WTC11 (cell line): ENCODE results near the gene IL2RG. TPM values are rescaled to one million over a fixed set of nuclear protein-coding genes. Genes with fewer than 3 reads are reported as not detected.

Experiments
- ATAC-seq: fragments of 200-7000 bp; cut with Tn5 transposase; 2 replicates; pipeline ENCODE4 v1.10.0; 2021; ENCODE audit warnings: mild to moderate bottlenecking, moderate library complexity
- CTCF ChIA-PET: fragments of 300-600 bp; sonication (Branson Sonifier 250); formaldehyde crosslinking; loops from one replicate; lab custom pipeline; 2021; ENCODE audit warnings: antibody characterized with exemption; lab: Charles Lee
- POLR2A ChIA-PET: fragments of 350-600 bp; sonication (Branson Sonifier 250); formaldehyde crosslinking; loops from one replicate; lab custom pipeline; 2021; ENCODE audit warnings: antibody characterized with exemption; lab: Charles Lee
- DNase-seq: peaks from one replicate; pipeline ENCODE4 v3.0.0; 2021; ENCODE audit warnings: low spot score
- H3K27ac Mint-ChIP-seq: 2 replicates; pipeline ENCODE4 v1.8.0; 2021; ENCODE audit warnings: mixed read lengths
- H3K27me3 Mint-ChIP-seq: 2 replicates; pipeline ENCODE4 v1.8.0; 2021; ENCODE audit warnings: low read depth, mild to moderate bottlenecking, moderate library complexity, mixed read lengths
- H3K36me3 Mint-ChIP-seq: 2 replicates; pipeline ENCODE4 v1.8.0; 2021; ENCODE audit warnings: mixed read lengths
- H3K4me1 Mint-ChIP-seq: 2 replicates; pipeline ENCODE4 v1.8.0; 2022; ENCODE audit warnings: mixed read lengths
- H3K4me3 Mint-ChIP-seq: 2 replicates; pipeline ENCODE4 v1.8.0; 2021; ENCODE audit warnings: mild to moderate bottlenecking, moderate library complexity, mixed read lengths
- H3K9me3 Mint-ChIP-seq: 2 replicates; pipeline ENCODE4 v1.8.0; 2021; ENCODE audit warnings: mixed read lengths
- ATF2 ChIP-seq: sonication (generic); formaldehyde crosslinking; IDR thresholded peaks from 2 replicates; pipeline ENCODE4 v1.8.1; 2022; ENCODE audit warnings: low read depth, missing genetic modification reagents, borderline replicate concordance
- ATF3 ChIP-seq: sonication (generic); formaldehyde crosslinking; conservative IDR thresholded peaks from 2 replicates; pipeline ENCODE4 v1.8.1; 2022; ENCODE audit warnings: mild to moderate bottlenecking, missing genetic modification reagents
- CDX4 ChIP-seq: fragments of 250-450 bp; sonication (Bioruptor Pico); IDR thresholded peaks from 2 replicates; pipeline ENCODE4 v1.9.0; 2021; ENCODE audit warnings: moderate library complexity, mild to moderate bottlenecking, inconsistent platforms, borderline replicate concordance
- E2F4 ChIP-seq: sonication (generic); formaldehyde crosslinking; IDR thresholded peaks from 2 replicates; pipeline ENCODE4 v1.8.1; 2022; ENCODE audit warnings: low read depth, mild to moderate bottlenecking, moderate library complexity, missing genetic modification reagents, borderline replicate concordance
- MYBL2 ChIP-seq: sonication (generic); formaldehyde crosslinking; IDR thresholded peaks from 2 replicates; pipeline ENCODE4 v1.8.1; 2023; ENCODE audit warnings: mild to moderate bottlenecking, moderate library complexity, missing genetic modification reagents
- NFYB ChIP-seq: sonication (generic); formaldehyde crosslinking; conservative IDR thresholded peaks from 2 replicates; pipeline ENCODE4 v1.8.0; 2022; ENCODE audit warnings: low read depth, missing genetic modification reagents
- PRDM15 ChIP-seq: sonication (generic); formaldehyde crosslinking; IDR thresholded peaks from 2 replicates; pipeline ENCODE4 v1.8.0; 2022; ENCODE audit warnings: missing genetic modification reagents
- PRRX2 ChIP-seq: fragments of 250-450 bp; sonication (Bioruptor Pico); IDR thresholded peaks from 2 replicates; pipeline ENCODE4 v1.8.0; 2021; ENCODE audit warnings: mild to moderate bottlenecking
- RELA ChIP-seq: sonication (generic); formaldehyde crosslinking; IDR thresholded peaks from 2 replicates; pipeline ENCODE4 v1.8.1; 2022; ENCODE audit warnings: missing genetic modification reagents, mild to moderate bottlenecking, borderline replicate concordance
- RORB ChIP-seq: fragments of 250-450 bp; sonication (Bioruptor Pico); IDR thresholded peaks from 2 replicates; pipeline ENCODE4 v1.9.0; 2021; ENCODE audit warnings: mild to moderate bottlenecking
- SMAD4 ChIP-seq: sonication (generic); formaldehyde crosslinking; IDR thresholded peaks from 2 replicates; pipeline ENCODE4 v1.8.0; 2022; ENCODE audit warnings: mild to moderate bottlenecking, missing genetic modification reagents
- TEAD4 ChIP-seq: sonication (generic); formaldehyde crosslinking; IDR thresholded peaks from 2 replicates; pipeline ENCODE4 v1.8.0; 2022; ENCODE audit warnings: mild to moderate bottlenecking, missing genetic modification reagents
- ZNF281 ChIP-seq: sonication (generic); formaldehyde crosslinking; IDR thresholded peaks from 2 replicates; pipeline ENCODE4 v1.8.0; 2023; ENCODE audit warnings: mild to moderate bottlenecking, missing genetic modification reagents
- ZNF317 ChIP-seq: sonication (generic); formaldehyde crosslinking; IDR thresholded peaks from 2 replicates; pipeline ENCODE4 v1.8.1; 2023; ENCODE audit warnings: low read depth, mild to moderate bottlenecking, moderate library complexity, missing genetic modification reagents, borderline replicate concordance
- ZNF396 ChIP-seq: fragments of 250-450 bp; sonication (Bioruptor Pico); IDR thresholded peaks from 2 replicates; pipeline ENCODE4 v1.8.0; 2021; ENCODE audit warnings: mild to moderate bottlenecking, moderate library complexity, borderline replicate concordance
- ZNF425 ChIP-seq: fragments of 250-450 bp; sonication (Bioruptor Pico); conservative IDR thresholded peaks from 2 replicates; pipeline ENCODE4 v1.9.0; 2021; ENCODE audit warnings: mild to moderate bottlenecking
- ZNF671 ChIP-seq: fragments of 250-450 bp; sonication (Bioruptor Pico); IDR thresholded peaks from 2 replicates; pipeline ENCODE4 v1.8.0; 2021; ENCODE audit warnings: mild to moderate bottlenecking
- total RNA-seq: library from RNA; stranded (reverse); gene quantifications from 3 replicates; pipeline ENCODE4 v1.2.3, GENCODE V29; 2021

The IL2RG gene
- total RNA-seq, 1 experiment from 2014 or later, result 1.2 TPM

- no peaks in the 10 kb centered on the region for H3K9me3 Mint-ChIP-seq
- H3K36me3 Mint-ChIP-seq, result no peaks in the 10 kb centered on the region
- POLR2A ChIA-PET, result no interaction called here
- ATAC-seq (no peak), DNase-seq (no peak)
- no peak overlapping the region for H3K4me3 Mint-ChIP-seq
- peaks cover 70% of the 10 kb centered on the region for H3K27me3 Mint-ChIP-seq
- no peak for TF ChIP-seq E2F4 (CRISPR knock-in tag)
- no peak for TF ChIP-seq ZNF317 (CRISPR knock-in tag)
- TF ChIP-seq ATF3 (CRISPR knock-in tag), result no peak
- TF ChIP-seq ZNF671, result no peak
- H3K27ac Mint-ChIP-seq, result no peak overlapping the region
- CTCF ChIA-PET, result interaction anchor here (1.1 kb wide), 1 partner anchor 9 kb away, joined by 4 read pairs; no protein-coding TSS in a partner anchor
- H3K4me1 Mint-ChIP-seq, result peaks cover 20% of the 10 kb centered on the region
These were observed 599 bp upstream of the IL2RG start for GRCh38 chrX:71111921-71112431.

GRCh38 chrX:71109051-71109450 is 2.3 kb downstream of the IL2RG start:
- H3K27me3 Mint-ChIP-seq, result peaks cover 53% of the 10 kb centered on the region
- no peak for TF ChIP-seq RELA (CRISPR knock-in tag)
- no peak for TF ChIP-seq ZNF396 (CRISPR knock-in tag)
- no peak for TF ChIP-seq ATF3 (CRISPR knock-in tag)
- TF ChIP-seq ATF2 (CRISPR knock-in tag), result no peak
- TF ChIP-seq ZNF317 (CRISPR knock-in tag), result no peak
- no peak for TF ChIP-seq PRRX2 (CRISPR knock-in tag)
- TF ChIP-seq ZNF425 (CRISPR knock-in tag), result no peak
- TF ChIP-seq ZNF281 (CRISPR knock-in tag), result no peak
- TF ChIP-seq PRDM15 (CRISPR knock-in tag), result no peak
- no peak for TF ChIP-seq MYBL2 (CRISPR knock-in tag)
- TF ChIP-seq SMAD4 (CRISPR knock-in tag), result no peak
- TF ChIP-seq TEAD4 (CRISPR knock-in tag), result no peak
- TF ChIP-seq RORB, result no peak
- TF ChIP-seq CDX4, result no peak
- TF ChIP-seq NFYB, result no peak
- TF ChIP-seq ZNF671, result no peak
- ChIA-PET CTCF (no interaction called here), POLR2A (no interaction called here)
- no peak for ATAC-seq
- peaks cover 31% of the 10 kb centered on the region for H3K4me1 Mint-ChIP-seq
- H3K4me3 Mint-ChIP-seq, result no peak overlapping the region
- no peaks in the 10 kb centered on the region for H3K36me3 Mint-ChIP-seq
- DNase-seq, result no peak
- no peaks in the 10 kb centered on the region for H3K9me3 Mint-ChIP-seq
- H3K27ac Mint-ChIP-seq, result no peak overlapping the region
